HG02870 (cell line): ENCODE results near the gene NEK9.

ENCODE experiments used
- ATAC-seq: cut with Tn5 transposase; IDR thresholded peaks from one replicate; pipeline ENCODE4 v1.9.1; 2021; ENCODE audit warnings: mild to moderate bottlenecking, moderate library complexity; ENCODE audit not compliant: unreplicated experiment

Gene NEK9

DNA sequence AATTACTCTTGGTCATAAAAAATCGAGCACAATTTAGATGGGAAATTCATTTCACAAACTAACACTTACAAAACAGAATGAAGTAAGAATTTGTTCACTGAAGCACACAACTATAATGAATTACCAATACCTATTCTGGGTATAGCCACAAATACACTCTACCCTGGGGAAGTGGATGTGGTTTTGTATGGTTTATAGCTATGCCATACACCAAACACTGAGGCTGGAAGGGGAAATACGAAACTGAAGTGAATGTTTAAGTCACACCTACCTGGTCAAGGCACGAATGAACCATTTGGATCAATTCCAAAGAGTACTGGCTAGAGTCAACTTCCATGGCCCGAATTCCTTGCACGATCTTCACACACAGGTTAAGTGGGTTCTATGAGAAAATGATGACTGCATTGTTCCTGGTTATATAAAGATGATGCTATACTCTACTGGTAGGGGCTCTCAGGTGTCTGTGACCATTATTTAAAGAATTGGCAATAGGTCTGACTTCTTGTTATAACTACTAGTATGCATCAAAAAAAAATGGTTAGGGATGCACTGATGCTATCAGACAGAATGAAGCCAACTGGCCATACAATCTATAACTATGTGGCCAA lies 12.8 kb downstream of the NEK9 start:
- no peak for ATAC-seq

DNA sequence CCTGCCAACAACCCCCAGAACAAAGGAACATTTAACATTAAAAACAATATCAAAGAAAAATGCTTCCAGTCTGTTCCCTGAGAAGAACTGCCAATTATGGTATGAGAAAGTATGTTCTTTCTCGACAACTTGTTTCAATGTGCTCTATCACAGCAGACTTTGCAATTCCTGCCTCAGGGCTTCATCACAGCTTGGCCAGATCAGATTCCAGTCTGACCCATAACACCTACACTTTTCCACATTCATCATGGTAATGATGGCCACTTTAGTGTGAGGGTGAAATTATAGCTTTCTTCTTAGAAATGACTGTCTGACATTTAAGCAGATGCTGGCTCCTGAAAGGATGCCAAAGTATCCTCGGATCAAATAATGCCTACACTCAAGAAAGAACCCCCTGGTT lies 17.0 kb downstream of the NEK9 start:
- no peak for ATAC-seq

DNA sequence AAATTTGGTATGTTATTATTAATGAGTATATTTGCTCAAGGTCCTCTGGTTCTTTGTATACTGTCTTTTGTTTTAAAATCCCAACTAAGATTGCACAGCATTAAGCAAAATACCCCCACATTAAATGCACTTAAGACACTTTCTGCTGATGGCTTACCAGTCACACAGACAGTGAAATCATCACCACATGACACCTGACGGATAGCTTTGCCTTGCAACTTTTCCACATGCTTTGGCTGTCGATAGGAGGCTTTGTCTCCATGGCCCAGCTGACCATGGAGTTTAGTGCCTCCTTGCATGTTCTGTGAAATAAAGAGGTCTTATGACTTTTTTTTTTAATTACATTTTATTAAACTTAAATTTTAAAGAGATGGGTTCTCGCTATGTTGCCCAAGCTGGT lies 19.7 kb downstream of the NEK9 start:
- no peak for ATAC-seq

DNA sequence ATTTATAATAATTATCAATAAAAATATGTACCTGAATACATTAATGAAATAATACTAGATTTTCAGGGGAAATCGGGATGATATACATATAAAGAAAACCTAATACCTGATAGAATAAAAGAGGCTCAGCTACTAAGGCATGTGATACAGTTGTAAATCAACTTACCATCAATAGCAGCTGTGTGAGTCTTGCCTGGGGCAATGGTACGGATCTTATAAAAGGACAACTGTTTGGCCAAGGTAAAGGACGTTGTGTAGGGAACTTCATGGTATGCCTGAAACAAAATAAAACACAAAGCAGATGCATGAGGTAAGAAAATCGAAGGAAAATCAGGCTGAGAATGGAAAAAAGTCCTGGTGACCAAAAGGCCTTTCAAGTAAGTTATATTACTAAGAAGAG lies 25.4 kb downstream of the NEK9 start:
- no peak for ATAC-seq

DNA sequence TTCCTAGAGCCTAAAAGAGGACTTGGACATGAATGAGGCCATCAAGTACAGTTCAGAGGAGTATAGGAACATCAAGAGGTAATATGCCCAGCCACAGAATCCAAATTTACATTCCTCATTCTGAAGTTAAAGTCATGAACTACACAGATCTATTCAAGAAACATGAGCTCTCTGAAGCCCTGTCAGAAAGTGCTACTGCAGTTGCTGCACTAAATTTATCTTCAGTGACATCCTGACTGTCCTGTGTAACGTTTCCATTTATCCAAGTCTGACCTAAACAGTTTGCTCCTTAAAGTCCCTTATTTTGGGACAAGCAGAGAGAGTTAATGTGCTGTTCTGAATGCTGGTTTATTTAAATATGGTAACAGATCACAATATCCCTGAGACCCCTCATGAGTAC lies 28.2 kb downstream of the NEK9 start:
- no peak for ATAC-seq

DNA sequence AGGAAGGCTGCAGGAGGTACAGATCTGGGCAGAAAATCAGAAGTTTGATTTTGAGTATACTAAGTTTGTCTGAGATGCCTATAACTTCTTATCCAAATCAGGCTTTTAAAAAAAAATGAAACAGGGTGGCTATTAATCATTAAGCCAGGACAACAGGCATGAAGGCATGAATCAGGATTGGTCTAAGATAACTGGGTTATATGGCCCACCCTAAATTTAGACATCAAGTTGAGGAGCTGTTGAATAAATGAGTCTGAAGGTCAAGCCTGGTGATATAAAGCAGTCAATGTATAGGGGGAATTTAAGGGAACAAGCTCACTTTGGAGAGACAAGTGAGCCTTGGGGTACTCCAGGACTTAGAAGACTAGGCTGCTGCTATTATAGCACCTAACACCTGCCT lies 28.6 kb downstream of the NEK9 start:
- ATAC-seq, result no peak

DNA sequence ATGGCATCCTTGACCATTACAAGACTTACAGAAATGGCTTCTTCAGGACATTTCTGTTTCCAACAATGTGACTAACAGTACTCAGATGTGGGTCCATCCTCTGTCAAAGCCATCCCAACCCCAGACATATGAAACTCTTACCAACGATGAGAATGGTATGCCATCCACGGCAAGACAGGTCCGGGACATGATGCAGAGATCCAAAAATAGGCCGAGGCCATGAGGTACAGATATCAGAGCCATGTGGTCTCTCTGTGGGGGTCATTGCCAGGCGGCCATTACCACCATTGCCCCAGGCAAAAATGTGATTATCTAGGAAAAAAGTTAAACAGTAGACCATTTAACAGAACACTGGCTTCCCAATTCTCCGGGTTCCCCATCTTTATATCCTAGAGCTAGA lies 29.9 kb downstream of the NEK9 start:
- ATAC-seq, result no peak

DNA sequence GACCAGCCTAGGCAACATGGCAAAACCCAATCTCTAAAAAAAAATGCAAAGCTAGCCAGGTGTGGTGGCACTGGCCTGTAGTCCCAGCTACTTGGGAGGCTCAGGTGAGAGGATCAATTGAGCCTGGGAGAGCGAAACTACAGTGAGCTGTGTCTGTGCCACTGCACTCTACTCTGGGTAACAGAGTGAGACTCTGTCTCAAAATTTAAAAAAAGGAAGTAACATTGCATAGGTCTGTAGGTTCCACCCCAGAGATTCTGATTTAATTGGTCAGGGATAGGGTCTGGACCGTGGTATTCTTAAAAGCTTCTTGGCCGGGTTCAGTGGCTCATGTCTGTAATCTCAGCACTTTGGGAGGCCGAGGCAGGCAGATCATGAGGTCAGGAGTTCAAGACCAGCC lies 31.2 kb downstream of the NEK9 start:
- ATAC-seq, result no peak

DNA sequence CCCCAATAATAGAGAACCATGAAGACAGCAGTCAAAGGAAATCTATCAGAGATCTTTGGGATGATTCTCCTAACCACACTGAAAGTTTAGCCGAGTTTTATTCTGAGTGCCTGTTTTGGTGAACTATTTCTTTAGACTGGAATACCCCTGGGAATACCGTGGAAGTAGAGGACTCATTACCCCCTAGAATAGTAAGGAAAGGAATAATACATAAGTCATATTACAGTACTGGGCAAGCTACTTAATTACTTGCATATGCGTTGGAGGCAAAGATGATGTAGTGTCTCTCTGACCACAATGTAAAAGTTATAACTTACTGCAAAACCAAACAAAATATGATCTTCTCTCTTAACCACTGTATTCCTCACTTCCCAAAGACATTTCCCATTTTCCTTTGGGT lies 32.0 kb downstream of the NEK9 start:
- no peak for ATAC-seq

DNA sequence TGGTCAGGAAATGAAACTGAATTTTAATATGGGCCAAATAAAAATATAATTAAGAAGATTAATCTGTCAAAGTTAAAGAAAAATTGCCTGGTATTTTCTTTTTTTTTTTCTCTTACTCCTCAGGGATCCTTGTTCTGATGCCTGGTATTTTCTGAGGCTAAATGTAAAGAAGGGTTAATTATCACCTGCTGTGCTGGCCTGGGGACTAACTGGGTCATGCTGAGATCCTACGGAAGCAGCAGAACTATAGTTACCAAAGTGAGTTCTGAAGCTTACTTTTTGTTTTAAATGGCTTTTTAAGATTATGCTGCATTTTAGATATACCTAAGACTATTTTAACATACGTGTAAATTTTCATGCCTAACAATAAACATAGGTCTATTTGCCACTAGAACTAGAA lies 34.1 kb downstream of the NEK9 start:
- ATAC-seq, result no peak

DNA sequence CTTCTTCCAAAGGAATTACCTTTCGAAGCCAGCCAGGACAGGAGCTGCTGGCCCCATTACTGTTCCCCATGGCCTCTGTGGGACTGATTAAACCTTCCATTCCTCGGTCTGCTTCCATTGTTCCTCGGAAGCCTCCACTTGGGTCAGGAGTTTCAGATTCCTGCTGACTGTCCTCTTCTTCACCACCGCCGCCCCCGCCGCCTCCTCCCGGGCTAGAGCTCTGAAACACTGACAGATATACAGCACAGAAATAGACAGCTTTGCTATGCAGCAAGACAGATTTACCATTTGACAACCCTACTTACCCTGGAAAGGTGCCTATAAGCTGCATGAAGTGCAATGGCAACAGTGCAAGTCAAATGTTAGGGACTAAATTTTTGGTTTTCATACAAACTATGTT lies 35.6 kb downstream of the NEK9 start:
- ATAC-seq, result no peak

DNA sequence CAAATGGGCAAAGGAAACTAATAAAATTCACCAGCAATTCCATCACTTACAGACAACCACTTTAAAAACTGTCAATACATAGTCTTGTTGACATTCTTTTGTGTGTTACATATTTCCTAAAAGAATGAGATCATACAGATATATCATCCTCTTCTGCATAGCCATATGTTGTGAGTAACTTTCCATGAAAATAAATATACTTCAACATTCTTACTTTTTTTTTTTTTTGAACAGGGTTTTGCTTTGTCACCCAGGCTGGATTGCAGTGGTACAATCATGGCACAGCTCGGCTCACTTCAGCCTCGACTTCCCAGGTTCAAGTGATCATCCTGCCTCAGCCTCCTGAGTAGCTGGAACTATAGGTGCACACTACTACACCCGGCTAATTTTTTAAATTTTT lies 36.5 kb downstream of the NEK9 start:
- no peak for ATAC-seq

DNA sequence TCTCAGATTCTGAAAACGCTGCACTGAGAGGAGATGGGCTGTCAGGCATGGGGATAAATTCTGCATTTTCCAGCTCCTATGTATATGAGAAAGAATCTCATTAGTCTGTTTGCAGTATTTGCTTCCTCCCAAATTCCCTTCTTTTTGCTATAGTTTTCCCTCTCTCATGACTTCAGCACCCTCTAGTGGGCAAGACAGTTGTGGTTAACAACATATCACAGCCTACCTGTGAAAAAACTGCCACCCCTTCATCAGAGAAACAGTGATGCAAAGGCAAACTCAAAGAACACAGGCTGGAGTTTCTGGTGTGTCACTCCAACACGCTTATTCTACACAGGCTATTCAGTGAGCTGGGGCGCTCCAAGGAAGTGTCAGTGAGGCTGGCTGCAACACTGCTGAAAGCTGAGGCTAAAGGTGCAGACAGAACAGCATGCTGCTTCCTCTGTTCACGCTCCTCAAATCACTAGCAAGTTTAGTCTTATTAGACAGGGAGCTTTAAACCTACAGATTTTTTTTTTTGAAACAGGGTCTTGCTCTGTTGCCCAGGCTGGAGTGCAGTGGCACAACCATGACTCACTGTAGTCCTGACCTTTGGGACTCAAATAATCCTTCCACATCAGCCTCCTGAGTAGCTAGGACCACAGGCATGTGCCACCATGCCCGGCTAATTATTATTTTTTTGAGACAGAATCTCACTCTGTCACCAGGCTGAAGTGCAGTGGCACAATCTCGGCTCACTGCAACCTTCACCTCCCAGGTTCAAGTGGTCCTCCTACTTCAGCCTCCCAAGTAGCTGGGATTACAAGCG lies 38.1 kb downstream of the NEK9 start:
- no peak for ATAC-seq

DNA sequence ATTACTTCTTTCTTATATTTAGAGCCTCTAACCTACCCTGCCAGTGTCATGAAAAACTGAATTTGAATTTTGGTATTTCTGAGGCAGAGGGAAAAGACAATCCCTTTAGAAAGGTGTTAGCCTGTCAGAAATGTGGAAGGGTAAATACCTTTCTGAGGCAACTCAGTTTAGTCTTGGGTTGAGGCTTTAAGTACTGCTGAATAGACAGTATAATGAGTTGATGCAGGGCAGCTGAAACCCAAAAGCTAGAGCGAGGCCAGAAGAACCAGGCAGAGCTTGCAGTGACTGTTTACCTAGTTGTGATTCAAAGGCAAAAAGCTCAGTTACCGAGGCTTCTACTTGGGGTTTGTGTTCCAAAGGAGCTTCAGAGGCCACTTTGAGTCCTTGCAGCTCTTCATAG lies 38.7 kb downstream of the NEK9 start:
- ATAC-seq, result no peak

DNA sequence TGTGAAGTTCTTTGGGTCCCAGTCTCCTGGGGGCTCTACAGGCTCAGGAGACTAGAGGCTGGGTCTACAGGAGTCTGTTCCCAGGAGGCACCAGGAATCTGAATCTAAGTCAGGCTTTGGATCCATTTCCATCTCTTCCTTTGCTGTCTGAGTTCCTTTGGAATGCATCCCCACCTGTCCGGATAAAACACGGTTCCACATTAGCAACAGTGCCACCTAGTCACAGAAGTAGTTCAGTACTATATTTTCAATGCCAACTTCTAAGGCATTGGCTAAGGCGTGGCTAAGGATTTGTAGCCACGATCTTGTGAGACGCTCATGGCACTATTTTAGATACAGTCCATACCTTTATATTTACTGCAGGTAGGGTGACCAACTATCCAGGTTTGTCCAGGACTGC lies 42.3 kb downstream of the NEK9 start:
- no peak for ATAC-seq

DNA sequence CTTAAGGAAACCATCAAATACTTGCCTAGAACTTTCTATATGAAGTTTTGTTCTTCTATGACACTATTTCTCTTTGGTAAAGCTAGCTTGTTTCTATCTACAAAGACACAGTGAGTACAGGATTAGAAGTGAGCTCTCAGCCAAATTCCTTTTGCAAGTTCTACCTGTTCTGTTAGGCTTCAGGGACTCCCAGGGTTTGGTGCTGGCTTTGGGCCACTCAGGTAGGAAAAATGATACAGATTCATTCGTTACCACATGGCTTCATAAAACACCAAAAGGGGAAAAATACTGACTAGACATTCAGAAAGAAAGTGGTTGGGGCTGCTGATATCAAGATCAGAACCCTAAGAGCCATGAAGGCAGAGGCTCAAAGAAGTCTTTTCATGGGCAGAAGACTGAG lies 43.6 kb downstream of the NEK9 start:
- no peak for ATAC-seq

DNA sequence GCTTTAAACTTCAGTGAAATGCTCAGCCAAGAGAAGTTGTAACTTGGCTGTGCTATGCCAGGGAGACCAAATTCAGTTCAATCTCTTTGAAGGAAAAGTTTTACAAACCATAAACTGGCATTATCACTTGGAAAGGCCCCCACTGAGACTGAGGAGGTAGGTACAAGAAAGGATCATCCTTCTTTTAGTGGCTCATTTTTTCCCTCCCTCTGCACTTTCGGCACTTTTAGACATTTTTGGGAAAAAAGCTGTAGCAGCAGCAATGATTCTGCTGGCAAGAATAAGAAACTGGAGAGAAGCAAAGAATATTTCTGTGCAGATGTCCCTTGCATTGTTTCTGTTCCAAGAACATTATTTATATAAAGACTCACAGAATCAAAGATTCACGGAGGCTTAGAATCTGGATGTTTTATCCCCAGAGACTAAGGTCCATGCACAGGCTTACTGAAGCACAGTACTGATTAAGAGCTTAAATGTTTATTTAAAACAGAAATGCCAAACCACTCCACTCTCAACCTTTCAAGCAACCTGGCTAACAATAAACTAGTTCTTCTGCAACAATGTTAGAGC lies 45.1 kb downstream of the NEK9 start:
- no peak for ATAC-seq

DNA sequence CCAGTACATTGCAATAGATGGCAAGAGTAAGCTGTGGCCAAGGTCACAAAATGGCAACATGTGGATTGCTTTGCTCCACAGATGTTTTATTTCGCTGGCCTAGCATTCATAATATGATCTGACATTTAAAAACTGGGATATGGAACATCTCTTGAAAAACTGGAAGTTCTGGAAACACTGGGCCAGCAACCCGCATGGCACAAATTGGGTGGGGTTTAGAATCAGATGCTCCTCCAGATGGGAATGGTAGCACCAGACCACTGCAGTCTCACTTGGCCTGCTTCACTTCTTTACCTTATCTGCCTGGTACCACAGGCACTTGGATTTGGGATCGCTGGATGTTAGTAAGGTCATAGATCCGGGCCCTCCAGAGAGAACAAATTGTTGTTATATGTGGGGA lies 47.3 kb downstream of the NEK9 start:
- ATAC-seq, result no peak

DNA sequence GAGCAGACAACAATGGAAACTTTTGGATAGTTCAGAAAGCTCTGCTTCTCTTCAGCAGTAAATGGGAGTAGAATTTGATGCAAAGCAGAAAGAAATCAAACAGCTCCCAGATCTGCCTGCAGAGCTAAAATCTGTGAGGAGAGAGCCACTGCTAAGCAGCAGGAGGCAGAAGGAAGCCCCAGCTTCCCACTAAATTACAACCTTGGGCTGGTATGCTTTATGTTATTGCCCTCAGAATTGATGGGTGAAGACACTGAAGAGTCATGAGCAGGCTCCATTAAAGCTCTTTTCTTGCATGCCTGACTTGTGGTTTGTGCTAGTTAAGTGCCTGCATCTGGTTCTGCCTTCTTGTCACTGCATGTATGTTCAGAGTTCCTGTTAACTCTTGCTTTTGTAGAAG lies 49.1 kb downstream of the NEK9 start:
- no peak for ATAC-seq

DNA sequence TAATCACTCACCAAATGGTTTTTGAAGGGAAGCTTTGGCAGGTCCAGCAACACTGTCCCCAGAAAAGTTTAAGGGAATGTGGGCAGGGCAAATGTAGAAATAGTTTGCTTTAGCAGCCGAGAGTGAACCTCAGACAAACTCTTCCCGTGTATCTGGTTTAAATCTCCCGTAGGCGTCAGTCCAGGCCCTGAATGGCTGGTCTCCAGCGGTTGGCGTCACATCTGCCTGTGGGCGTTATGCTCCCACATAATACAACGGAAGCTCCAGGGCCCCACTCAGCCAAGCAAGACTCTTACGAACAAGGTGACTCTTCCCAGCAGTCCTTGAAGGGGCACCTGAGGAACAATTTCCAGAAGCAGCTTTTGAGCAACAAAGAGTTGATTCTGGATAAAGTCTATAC lies 56.5 kb downstream of the NEK9 start:
- ATAC-seq, result no peak

DNA sequence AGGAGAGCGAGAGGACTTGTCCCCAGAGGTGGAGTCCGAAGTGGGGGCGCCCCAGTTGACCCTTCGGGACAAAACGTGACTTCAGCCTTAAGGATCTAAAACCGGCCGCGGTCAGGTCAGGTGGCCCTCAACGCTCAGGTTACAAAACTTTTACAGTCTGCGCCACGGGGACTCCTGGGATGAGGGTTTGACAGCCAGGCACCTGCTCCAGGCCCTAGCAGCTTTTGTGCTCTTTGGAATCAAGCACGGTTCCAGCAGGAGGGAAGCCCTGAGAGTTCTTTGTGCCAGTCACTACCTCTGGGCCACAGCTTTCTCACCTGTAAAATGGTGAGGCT lies 57.1 kb downstream of the NEK9 start:
- no peak for ATAC-seq

DNA sequence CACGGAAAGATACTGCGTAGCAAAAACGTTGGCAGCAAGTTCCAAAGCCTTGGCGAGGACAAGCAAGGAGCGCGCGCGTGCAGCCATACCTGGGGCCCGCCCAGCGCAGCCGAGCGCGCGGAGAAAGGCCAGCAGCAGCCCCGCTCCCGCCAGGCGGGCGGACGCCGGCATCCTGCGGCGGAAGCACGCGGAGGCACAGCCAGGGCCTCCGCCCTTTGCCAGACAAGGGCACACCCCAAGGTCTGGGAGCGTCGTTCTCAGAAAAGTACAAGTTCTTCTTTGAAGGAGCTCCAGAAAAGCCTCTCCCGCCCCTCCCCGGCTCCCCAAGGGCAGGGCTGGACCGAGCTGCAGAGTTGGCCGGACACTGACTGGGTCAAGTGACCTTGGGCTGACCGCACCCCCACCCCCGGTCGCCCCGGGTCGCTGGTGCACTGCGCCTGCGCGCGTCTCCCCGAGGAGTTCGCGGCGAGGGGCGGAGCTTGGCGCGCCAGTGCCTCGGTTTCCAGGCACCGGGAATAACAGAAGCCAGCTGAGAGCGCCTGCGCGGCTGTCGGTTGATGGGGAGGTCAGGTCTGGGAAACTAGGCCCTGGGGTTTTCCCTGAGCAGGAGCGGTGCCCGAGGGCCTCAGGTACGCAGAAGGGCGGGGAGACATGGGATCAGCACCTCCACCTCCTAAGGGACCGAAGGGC lies 57.6 kb downstream of the NEK9 start, which contains the start of gene ZC2HC1C:
Gene ZC2HC1C, plus strand, starts transcription at position 521 of the 690 bp plus-strand sequence. CDS start 933 bp downstream, outside the sequence.
- peak; percentile 67 for ATAC-seq
